GM18870 (cell line): ENCODE results near the gene SEC16A.

Source experiments
- ATAC-seq: cut with Tn5 transposase; IDR thresholded peaks from one replicate; pipeline ENCODE4 v1.9.1; 2021; ENCODE audit warnings: moderate library complexity; ENCODE audit not compliant: unreplicated experiment

The SEC16A gene

DNA sequence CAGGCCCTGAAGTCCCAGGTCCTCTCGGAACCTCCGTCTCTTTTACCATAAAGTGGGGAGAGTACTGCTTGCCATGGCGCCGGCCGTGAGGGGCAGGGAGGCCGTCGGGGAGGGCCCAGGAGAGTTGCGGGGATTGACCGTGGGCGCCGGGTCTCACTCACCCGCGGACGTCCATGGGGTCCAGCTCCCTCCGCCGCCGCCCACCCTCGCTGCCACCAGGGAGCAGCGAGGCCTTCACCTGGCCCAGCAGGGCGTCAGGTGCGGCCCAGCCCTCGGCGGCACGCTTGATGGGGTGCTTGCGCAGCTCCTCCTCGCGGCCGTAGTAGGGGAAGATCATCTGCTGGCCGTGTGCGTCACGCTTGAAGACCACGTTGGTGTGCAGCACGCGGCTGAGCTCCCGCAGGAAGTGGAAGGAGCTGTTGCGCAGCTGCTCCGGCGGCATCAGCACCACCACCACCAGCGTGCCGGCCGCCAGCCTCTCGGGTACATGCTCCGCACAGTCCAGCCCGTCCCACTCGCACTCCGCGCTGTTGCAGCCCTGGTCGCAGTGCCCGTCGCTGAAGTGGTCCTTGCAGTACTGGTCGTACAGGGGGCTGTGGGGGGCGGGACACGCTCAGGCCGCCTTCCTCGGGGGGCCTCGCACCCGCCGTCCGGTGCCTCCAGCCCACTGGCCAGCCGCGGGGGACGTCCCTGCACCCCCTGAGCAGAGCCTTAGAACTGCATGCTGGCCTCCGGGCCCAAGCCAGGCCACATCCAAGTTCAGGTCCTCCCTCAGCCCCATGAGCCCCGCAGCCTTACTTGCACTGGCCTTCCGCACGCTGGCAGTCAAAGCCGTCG lies 21.9 kb upstream of the SEC16A start:
- no peak for ATAC-seq

DNA sequence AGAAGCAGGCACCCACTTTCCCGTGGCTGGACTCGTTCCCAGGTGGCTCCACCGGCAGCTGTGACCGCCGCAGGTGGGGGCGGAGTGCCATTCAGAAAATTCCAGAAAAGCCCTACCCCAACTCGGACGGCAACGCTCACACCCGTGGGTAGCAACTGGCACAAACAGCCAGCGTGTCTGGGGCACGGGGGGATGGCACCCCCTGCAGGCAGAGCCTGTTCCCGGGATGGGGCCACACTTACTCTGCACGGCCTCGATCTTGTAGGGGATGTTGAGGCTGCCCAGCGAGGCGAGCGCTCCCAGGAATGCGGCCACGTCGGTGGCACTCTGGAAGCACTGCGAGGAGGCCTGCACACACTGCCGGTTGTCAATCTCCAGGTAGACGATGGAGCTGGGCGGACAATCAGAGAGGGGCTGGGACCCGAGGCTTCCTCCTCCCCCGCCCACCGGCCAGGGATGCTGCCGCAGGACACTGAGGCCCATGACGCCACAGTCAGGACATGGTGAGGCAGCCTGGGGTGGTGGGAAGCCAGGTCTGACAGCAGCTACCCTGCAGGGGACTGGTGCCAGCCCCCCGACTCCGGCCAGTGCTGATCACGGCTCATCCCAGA lies 20.2 kb upstream of the SEC16A start:
- no peak for ATAC-seq

DNA sequence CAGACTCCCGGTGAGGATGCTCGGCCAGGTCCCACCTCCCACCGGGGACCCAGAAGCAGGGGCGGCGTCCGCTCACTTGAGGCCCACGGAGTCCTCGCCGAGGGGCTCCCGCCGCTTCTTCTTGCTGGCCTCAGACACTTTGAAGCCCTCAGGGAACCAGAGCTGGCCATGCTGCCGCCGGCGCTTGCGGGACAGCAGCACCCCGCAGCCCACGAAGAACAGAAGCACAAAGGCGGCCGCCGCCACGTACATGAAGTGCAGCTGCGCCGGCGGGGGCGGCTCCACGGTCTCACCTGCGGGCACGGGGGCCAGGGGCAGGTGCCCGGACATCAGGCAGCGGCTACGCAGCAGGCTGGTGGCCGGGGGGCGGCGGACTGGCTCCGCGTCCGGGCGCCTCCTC lies 19.4 kb upstream of the SEC16A start:
- no peak for ATAC-seq

GRCh38 chr9:136501686-136502085 lies 18.8 kb upstream of the SEC16A start:
- ATAC-seq = no peak

- no peak for ATAC-seq
Observed at GRCh38 chr9:136499935-136500910, 17.4 kb upstream of the SEC16A start.

DNA sequence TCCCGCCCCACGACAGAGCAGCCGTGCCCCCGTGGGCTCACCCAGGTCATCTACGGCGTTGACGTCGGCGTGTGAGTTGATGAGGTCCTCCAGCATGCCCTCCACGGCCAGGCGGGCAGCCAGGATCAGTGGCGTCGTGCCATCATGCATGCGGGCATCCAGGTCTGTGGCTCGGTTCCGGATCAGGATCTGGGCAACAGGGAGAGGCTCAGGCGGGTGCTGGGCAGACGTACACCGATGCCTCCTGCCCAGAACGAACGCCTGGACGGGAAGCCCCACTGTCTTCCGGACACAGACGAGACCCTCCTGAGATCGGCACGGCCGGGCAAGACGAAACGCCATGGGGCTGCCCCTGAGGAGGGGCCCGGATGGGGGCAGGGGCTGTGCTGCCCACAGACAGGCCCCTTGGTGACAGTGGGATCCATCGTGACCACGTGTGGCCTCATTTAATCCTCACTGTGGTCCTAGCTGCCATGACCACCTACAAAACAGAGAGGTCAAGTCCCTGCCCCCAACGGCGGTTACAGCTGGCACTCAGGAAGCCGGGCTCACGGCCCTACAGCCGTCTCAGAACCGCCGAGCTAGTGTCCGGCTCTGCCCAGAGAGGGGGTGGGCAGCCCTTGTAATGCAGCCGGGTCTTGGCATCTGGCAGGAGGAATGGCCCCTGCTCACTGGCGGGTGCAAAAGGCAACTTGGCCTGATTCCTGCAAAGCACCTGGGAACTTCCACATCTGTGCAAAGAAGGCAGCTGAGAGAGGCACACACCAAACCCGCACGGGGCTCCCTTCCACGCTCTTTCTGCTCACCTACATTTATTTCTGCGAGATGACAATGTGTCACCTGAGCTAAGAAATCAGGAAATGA lies 16.5 kb upstream of the SEC16A start:
- no peak for ATAC-seq

GRCh38 chr9:136497916-136498695 lies 15.3 kb upstream of the SEC16A start:
- ATAC-seq = no peak

DNA sequence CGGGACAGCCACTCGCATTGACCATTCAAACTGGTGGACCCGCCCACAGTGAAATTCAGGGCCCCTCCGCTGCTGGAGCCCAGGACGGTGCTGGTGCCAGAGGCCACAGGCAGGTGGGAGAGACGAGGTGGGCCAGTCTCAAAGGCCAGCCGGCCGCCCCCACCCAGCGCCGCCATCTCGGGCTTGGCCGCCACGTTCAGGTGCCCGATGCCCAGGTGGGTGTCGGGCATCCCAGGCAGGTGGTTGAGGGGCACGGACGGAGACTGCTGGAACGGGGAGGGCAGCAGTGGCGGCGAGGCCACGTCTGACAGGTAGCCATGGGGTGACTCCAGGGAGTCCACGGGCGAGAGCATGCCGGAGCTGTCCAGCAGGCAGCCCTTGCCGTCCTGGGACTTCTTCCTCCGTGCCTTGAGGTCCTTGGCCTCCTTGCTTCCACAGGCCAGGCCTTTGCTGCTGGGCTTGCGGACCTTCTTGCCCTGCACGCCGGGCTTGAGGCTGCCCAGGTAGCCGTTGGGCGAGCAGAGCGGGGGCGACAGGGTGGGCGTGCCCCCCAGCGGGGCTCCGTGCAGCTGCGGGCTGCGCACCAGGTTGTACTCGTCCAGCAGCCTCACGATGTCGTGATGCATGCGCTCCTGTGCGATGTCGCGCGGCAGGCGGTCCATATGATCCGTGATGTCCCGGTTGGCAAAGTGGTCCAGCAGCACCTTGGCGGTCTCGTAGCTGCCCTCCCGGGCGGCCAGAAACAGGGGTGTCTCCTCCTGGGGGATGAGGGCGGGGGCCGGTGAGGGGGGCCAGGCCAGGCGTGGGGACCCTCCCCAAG lies 14.2 kb upstream of the SEC16A start:
- ATAC-seq = no peak

DNA sequence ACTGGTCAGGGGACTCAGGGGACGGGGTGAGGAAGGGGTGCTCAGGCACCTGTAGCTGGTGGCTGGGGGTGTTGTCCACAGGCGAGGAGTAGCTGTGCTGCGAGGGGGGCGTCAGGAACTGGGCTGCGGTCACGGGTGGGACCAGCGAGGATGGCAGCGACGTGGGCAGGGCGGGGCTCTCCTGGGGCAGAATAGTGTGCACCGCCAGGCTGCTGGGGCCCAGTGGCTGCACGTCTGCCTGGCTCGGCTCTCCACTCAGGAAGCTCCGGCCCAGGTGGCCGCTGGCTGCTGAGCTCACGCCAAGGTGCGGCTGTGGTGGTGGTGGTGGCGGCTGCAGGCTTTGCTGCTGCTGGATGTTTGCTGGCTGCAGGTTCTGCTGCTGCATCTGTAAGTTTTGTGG lies 13.3 kb upstream of the SEC16A start:
- no peak for ATAC-seq

DNA sequence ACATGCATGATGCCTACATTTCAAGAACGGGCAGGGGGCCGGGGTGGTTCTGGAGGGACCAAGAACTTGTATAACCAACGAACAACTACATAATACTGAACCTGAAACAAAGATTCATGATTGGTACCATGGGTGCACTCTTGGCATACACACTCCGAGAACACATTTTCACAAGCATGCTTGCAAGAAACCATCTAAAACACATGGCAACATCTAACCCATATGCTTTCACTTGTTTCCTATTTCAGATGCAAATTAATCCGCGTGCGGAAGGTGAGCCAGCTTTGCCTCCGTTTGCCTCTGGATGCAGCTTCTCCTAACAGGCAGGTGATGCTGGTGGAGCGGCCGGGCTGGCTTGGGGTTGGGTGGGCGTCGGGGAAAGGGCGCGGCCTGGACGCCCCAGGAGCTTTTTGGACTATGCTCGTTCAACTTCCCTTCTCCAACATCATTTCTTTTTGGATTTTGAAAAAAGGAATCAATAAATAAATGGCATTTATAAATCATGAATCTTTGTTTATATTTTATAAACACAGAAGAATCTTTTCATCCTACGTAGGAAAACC lies 12.5 kb upstream of the SEC16A start:
- ATAC-seq = no peak

DNA sequence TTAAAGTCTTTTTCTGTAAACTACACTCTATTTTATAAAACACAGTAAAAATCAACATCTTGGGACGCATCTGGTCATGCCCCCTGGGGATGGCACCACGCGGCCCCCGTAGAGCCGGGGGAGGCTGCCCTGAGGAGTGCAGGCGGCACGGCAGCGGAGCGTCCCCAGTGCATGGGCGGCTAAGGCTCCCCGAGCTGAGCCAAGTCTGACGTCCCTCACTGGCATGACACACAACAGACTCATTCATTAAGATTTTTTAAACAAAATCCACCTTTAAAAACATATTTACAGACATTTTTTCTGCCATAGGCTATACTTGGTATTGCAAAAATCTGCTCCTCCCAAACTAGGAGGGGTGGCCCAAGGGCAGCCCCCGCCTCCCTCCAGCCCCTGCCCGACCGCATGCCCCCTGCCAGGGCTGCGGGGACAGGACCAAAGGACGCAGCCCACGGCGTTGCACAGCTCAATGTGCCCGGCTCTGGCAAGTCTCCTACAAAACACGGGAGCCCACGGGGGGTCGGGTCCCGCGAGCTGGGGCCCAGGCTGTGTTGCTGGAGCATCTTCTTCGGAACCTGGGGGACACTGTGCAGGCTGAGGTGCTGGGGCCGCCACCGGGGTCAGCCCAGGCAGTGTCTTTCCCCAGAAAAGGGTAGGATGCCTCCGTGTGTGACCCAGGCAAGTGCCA lies 11.8 kb upstream of the SEC16A start:
- ATAC-seq = no peak

- no peak for ATAC-seq
Observed at GRCh38 chr9:136494012-136494411, 11.2 kb upstream of the SEC16A start.

GRCh38 chr9:136493567-136493971 lies 10.7 kb upstream of the SEC16A start:
- no peak for ATAC-seq

GRCh38 chr9:136492978-136493522 lies 10.2 kb upstream of the SEC16A start:
- no peak for ATAC-seq

- ATAC-seq = no peak
Observed at GRCh38 chr9:136489731-136490130, 6.9 kb upstream of the SEC16A start.

DNA sequence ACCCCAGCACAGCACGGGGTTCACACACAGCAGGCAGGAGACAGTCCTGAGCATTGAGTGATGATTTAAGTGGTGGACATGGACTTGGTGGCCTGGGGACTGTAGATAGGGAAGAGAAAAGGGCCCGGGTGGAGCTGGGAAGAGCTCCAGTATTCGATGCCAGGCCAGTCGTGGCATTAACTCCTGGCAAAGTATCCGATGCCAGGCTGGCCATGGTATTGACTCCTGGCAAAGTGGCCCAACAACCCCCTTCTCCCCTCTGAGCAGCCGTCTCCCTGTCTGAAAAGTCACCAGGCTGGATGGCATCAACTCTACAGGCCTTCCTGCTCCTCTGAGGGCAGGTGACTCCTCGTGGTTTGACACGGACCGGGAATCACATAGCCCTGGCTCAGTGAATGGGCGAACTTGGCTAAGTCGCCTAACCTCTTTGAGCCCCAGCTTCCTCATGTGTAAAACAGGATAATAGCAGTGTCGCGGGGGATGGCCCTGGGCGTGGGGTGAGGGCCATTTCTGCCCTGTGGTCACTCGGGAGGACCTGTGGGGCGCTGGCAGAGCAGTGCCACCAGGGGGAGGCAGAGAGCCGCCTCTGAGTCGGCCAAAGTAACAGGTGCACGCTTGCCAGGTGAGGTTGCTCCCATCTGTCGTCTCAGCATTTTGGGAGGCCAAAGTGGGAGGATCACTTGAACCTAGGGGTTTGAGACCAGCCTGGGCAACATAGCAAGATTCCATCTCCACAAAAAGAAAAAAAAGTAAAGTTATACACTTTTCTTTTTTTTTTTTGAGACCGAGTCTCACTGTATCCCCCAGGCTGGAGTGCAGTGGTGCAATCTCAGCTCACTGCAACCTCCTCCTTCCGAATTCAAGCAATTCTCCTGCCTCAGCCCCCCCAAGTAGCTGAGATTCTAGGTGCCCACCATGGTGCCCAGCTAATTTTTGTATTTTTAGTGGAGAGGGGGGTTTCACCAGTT lies 5.7 kb upstream of the SEC16A start:
- ATAC-seq = no peak

- ATAC-seq = no peak
Observed at GRCh38 chr9:136487672-136488071, 4.8 kb upstream of the SEC16A start.
